ENCODE results near the gene MYH11. TPM values are rescaled to one million over a fixed set of nuclear protein-coding genes. Genes with fewer than 3 reads are reported as not detected.

Gene MYH11
- total RNA-seq, 3 donors from 2014 or later, result 98.2 to 5,005 (median 282) TPM

GRCh38 chr16:15653227-15653626 is 203.6 kb downstream of the MYH11 start:
- H3K4me1 ChIP-seq (ENCODE audit: low read depth), result peaks cover 14% of the 10 kb centered on the region
- no peak overlapping the region for H3K4me3 ChIP-seq
- no peaks in the 10 kb centered on the region for H3K36me3 ChIP-seq (ENCODE audit: low read depth)
- H3K9me3 ChIP-seq, result no peaks in the 10 kb centered on the region
- no peak for TF ChIP-seq CTCF (IDR thresholded peaks at IDR 0.05)
- intact Hi-C loops (cut with DNase I, micrococcal nuclease), result no loop called here
- DNase-seq, result no peak
- ATAC-seq, result no peak

Other genes with a start within 250 kb of the MYH11 start
- 100 to 1,000 TPM in 1 of 3 donors, 10 to 100 TPM in 2; 60.1 to 162 (median 90.9) TPM for gene MARF1, start 213.9 kb downstream of the MYH11 start, total RNA-seq
- 10 to 100 TPM; 27.2 to 46.6 (median 33.9) TPM for gene NDE1, start 206.8 kb downstream of the MYH11 start, total RNA-seq
- gene CEP20, start 31.6 kb upstream of the MYH11 start, total RNA-seq, result 10 to 100 TPM; 23.2 to 26.8 (median 26.4) TPM
- gene ABCC1, start 92.6 kb upstream of the MYH11 start, total RNA-seq, result 10 to 100 TPM; 13.8 to 40.0 (median 25.5) TPM